Stimulated activated CD8-positive, alpha-beta memory T cell treated with anti-CD3 and anti-CD28 coated beads, Interleukin-4, amount 100 ng/mL, for 1 hour (primary cell): ENCODE measurements around the gene IMPDH2.

Experiments
- DNase-seq, 2 donors: peaks; one replicate each; pipeline ENCODE4 v3.0.0-alpha.2; 2020; ENCODE audit warnings: low read depth in 2 of 2, low spot score in 1 of 2

The IMPDH2 gene

GRCh38 chr3:48984663-48985062 lies 44.5 kb downstream of the IMPDH2 start:
- no peak for DNase-seq

GRCh38 chr3:48983096-48983495 lies 46.1 kb downstream of the IMPDH2 start:
- DNase-seq, result no peak

DNA sequence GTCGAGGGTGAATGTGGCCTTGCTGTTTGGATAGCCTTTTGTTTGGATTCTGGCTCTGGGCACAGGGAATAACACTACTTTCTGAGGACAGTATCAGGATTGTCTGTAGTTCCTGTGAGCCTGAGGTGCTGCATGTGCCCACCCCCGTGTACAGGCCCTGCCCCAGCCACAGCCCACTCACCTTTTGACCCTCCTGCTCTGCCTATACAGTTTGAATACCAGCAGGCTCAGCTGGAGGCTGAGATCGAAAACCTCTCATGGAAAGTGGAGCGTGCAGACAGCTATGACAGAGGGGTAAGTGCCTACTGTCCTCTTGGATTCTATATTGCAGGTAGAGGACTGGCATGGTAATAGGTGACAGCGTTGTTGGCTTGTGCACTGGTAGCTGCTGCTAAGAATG lies 46.5 kb downstream of the IMPDH2 start:
- DNase-seq, result no peak

GRCh38 chr3:48982016-48982415 lies 47.2 kb downstream of the IMPDH2 start:
- no peak for DNase-seq

GRCh38 chr3:48980295-48980694 lies 48.9 kb downstream of the IMPDH2 start:
- no peak for DNase-seq

- no peak for DNase-seq
These were observed 49.7 kb downstream of the IMPDH2 start for GRCh38 chr3:48979451-48979850.
